ENCODE measurements around the gene GFI1B.
"Not testable (repeated sequence)": the region's sequence is repeated elsewhere in the genome, so short reads cannot be mapped to it uniquely, and the experiment has no call there.

GFI1B gene

DNA sequence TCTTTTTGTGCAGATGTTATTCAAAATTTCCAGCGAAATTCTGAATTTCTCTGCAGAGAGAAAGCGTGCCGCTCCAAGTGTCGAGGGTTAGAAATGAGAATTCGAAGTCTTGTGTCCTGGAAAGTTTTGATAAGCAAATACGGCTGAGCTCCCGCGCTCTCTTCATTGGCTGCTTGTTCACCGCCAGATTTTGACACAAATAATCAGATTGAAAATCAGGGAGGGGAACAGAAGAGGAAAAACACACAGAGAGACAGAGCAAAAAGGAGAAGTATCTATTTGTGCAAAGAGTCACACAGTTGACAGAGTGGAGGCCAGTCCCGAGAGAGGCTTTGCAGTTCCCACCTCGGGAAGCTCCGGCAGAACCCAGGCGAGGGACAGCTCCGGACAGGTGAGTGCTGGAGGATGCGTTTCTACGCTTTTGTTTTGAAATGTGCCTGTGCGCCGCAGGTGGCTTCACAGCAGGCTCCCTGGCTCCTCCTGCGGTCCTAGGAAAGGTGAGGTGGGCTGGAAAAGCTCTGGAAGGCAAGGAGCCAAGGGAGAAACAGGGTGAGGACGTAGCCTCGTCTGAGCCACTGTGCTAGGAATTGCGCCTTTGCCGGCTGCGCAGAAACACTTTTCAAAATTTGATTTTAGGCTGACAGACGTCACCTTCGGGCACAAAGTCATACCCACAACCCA is at the start of gene GFI1B:
Gene GFI1B, plus strand, starts transcription at position 244 of the 681 bp plus-strand sequence. CDS start 7,985 bp downstream, outside the sequence.
- no peak for DNase-seq

DNA sequence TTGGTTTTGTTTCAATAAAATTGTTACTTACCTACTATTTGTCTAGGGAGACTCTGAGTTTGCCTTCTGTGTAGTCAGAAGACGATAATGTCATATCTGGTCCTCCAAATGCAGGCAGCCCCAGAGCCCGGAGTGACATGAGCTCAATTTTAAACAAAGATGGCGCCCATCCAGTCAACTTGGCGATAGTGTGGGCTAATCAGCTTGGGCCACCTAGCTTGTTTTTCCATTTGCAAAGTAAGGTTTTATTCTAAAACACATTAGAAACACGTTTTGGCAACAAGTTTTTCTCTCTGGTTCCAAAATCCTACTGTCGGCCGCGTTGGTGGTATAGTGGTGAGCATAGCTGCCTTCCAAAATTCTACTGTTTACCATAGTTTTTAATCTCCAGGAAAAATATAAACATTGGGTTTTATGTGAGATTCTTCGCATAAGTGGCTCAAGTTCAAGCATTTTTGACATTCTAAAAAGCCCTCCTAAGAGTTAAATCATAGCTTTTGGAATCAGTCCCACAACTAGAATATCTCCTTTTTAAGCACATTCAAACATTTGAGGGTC is 47.2 kb upstream of the GFI1B start:
- no peak for DNase-seq

GRCh38 chr9:132935026-132935425 is 43.5 kb upstream of the GFI1B start:
- DNase-seq = no peak

DNA sequence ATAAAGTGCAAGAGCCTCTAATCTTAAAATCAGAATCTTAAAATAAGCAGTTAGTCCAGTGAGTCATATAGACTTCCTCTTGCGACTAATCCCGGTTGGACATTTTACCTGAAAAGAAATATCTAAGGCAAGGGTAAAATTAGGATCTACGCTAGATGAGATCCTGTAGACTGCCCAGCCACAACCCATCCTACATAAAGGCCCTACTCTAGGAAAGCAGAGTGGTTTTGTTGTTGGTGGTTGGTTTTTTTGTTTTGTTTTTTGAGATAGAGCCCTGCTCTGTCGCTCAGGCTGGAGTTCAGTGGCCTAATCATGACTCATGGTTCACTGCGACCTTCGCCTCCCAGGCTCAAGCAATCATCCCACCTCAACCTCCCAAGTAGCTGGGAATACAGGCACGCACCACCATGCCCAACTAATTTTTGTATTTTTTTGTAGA is 41.0 kb upstream of the GFI1B start:
- no peak for DNase-seq

GRCh38 chr9:132939169-132939568 is 39.3 kb upstream of the GFI1B start:
- no peak for DNase-seq

DNA sequence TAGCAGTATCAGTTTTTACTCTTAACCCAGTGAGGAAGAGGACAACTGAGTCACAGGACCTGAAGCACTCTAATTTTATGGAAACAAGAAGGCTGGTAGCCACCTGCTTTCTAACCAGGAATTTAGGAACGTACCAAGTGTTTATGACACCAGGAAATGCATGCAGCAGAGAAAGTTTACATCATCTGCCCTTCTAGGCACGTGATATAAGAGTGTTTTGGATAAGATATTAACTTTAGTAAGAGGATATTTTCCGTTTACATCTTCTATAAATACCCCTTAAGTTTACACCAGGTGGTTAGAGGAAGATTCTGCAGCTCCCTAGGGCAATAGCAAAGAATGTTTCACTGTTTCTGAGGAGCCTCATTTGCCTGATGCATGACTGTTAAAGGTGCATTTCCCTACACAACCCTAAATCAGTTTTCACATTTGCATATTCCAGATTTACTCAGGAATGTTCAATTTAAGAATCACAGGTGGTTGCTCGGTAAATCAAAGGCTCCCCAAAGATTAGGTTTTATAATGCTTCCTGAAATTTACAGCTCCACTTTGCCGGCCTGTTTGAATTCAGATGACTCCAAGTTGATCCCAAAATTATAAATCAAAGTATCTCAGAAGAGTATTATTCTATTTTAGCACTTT is 35.8 kb upstream of the GFI1B start:
- DNase-seq = no peak

DNA sequence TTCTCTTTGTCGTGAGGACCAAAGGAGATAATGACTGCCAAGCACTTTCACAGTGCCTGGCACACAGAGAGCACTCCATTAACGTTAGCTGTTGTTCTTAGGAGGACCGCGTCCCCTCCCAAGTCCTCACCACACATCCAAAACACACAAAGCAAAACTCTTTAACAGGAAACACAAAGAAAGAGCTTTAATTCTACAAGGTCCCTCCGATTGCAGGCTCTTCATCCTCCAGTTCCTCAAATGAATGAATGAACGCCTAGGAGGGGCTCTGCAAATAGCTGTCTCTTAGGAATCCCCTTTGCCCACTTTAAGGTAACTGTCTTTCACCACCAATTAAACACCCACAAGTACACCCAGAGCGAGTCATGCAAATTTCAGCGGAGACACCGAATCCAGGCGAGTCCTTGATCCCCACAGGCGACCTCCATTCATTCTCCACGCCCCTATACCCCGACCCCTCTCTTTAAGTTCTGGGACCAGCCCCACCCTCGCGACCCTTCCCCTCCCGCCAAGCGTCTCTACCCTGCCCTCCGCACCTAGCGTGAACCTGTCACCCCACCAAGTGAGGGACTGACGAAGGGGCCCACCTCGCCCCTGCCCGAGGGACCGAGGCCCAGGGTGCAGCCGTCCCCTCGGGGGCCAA is 34.7 kb upstream of the GFI1B start:
- DNase-seq = no peak

GRCh38 chr9:132944294-132945185 is 34.0 kb upstream of the GFI1B start, which contains the start of gene TSC1:
TSS of gene TSC1 (minus strand) at chr9:132944616. CDS start at chr9:132928872, 15,744 bp downstream.
- DNase-seq = peak; percentile 88

GRCh38 chr9:132945186-132946130 is 33.0 kb upstream of the GFI1B start:
- no peak for DNase-seq

DNA sequence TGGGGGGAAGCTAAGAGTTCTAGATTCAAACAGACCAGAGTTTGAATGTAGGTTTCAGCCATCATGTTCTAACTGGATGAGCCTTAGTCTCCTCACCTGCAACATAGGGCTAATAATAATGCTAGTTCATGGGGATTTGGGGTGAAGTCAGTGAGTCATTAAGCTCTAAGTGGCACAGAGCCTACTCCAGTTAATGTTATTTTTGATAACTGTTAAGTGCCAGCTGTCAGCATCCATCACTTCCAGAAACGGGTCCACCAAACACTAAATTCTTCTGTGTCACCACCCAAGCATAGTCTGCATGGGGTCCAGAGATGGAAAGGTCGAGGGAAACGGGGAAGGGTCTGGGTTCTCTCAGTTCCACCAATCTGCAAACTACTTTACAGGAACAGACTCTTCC is 32.3 kb upstream of the GFI1B start:
- DNase-seq = no peak

GRCh38 chr9:132946631-132947295 is 31.7 kb upstream of the GFI1B start:
- no peak for DNase-seq

DNA sequence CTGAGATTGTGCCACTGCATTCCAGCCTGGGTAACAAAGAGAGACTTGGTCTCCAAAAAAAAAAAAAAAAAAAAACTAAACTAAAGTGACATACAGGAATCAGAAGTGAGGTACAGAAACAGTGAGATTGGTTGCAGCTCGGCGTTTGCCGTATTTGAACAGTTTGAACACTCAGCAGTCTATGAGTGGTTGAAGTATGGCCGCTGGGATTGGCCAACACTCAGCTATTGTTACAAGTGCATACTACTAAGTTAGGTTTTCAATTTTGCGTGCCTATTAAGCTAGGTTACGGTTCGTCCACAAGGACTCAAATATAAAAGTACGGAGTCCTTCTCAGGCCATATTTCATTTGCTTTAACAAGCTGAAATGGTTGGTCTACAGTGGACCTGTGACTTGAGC is 30.7 kb upstream of the GFI1B start:
- no peak for DNase-seq

DNA sequence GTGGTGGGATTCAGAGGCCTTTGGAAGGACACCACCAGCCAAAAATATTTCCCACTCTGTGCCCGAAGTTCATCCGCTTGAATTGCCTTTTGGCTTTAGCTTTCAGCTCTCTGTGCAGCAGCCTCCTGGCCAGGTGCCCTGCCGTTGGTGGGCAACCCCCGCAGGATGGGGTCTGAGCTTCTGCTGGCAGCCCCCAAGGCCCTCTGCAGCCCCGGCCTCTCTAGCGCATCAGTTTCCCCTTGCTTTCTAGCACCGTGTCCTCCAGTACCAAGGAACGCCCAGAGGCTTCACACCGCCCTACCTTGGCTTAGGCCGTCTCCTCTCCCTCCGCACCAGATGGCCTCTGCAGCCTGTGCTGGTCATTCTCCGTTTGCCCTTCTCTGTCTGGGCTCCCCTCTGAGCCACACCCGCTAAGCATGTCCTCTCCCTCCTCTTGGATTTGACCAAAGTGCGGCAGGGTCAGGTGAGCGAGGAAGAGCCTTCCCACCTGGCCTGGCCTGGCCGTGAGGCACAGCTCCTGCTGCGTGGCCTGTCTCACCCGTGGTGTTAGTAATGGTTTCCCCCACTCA is 29.9 kb upstream of the GFI1B start:
- no peak for DNase-seq

DNA sequence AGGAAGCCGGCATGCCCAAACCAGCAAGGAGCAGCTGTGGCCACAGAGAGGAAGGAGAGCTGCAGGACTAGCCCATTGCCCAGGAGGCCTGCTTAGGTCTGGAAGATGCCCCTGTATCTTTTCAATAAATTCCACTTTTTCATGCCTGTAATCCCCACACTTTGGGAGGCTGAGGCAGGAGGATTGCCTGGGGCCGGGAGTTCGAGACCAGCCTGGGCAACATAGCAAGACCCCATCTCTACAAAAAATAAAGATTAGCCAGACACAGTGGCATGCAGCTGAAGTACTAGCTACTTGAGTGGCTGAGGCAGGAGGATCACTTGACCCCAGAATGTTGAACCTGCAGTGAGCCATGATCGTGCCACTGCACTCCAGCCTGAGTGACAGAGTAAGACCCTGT is 28.8 kb upstream of the GFI1B start:
- no peak for DNase-seq

GRCh38 chr9:132955123-132955522 is 23.4 kb upstream of the GFI1B start:
- DNase-seq = no peak

DNA sequence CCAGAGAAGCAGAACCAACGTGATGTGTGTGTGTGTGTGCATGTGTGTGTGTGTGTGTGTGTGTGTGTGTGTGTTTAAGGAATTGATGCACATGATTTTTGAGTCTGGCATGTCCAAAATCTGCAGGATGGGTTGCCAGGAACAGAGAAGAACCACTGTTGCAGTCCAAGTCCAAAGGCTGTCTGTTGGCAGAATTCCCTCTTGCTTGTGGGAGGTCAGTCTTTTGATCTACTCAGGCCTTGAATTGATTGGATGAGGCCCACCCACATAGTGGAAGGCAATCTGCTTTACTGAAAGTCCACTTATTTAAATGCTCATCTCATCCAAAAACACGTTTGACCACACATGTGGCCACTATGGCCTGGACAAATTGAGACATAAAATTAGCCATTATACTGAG is 22.7 kb upstream of the GFI1B start:
- no peak for DNase-seq

DNA sequence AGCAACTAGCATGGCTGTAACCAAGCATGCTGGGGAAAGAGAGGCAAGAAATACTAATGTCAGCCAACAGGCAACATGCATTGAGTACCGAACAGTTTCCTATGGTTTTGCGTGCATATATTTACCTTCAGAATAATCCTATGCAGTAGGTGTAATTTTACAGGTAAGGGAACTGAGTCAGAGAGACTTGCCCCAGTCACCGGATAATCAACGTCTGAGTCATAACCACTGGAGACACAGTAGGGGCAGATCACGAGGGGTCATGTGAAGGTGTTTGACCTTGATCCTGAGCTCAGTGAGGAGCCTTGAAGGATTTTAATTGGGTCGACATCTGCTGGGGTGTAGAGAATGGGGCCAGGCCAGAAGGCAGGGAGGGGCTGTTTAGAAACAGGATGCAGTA is 20.7 kb upstream of the GFI1B start:
- DNase-seq = no peak

DNA sequence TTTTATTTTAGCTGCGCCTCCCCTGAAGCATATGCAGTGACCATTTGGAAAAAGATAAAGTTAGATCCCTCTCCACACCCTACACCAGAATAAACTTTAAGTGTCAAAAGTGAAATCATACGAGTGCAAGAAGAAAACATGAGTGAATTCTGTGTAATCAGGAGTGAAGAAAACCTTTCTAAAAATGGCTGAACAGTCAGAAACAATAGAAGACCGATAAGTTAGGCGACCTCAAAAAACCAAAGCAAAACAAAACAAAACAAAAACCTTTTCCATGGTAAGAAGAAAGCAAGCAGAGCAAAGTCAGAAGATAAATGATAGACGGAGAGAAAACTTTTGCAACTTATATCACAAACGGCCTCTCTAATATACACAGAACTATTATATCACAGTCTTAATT is 17.5 kb upstream of the GFI1B start:
- no peak for DNase-seq

GRCh38 chr9:132965478-132965877 is 13.0 kb upstream of the GFI1B start:
- DNase-seq = no peak

- DNase-seq = not testable (repeated sequence)
Measured at GRCh38 chr9:132967908-132968307, 10.6 kb upstream of the GFI1B start.

GRCh38 chr9:132969783-132970182 is 8.7 kb upstream of the GFI1B start:
- no peak for DNase-seq
